Osteocyte (in vitro differentiated cells): Measurements from ENCODE around the gene HLA-DQA1. TPM values are rescaled to one million over a fixed set of nuclear protein-coding genes. Genes with fewer than 3 reads are reported as not detected.
"Not testable (repeated sequence)": the region's sequence is repeated elsewhere in the genome, so short reads cannot be mapped to it uniquely, and the experiment has no call there.

ENCODE experiments used
- DNase-seq: peaks from one replicate; pipeline ENCODE4 v3.0.0; 2021; ENCODE audit warnings: mixed read lengths; ENCODE audit not compliant: unreplicated experiment; ENCODE audit errors: extremely low spot score
- H3K27ac Mint-ChIP-seq: one replicate; pipeline ENCODE4 v1.8.0; 2021; ENCODE audit warnings: mild to moderate bottlenecking, mixed read lengths; ENCODE audit not compliant: unreplicated experiment
- H3K27me3 Mint-ChIP-seq: one replicate; pipeline ENCODE4 v1.8.0; 2021; ENCODE audit warnings: mixed read lengths; ENCODE audit not compliant: unreplicated experiment
- H3K36me3 Mint-ChIP-seq: one replicate; pipeline ENCODE4 v1.8.0; 2021; ENCODE audit warnings: mixed read lengths; ENCODE audit not compliant: unreplicated experiment
- H3K4me1 Mint-ChIP-seq: one replicate; pipeline ENCODE4 v1.8.0; 2021; ENCODE audit warnings: mixed read lengths; ENCODE audit not compliant: unreplicated experiment
- H3K4me3 Mint-ChIP-seq: one replicate; pipeline ENCODE4 v1.8.0; 2021; ENCODE audit warnings: mild to moderate bottlenecking, moderate library complexity, mixed read lengths; ENCODE audit not compliant: unreplicated experiment
- H3K9me3 Mint-ChIP-seq: one replicate; pipeline ENCODE4 v1.8.0; 2021; ENCODE audit warnings: mixed read lengths; ENCODE audit not compliant: unreplicated experiment
- CTCF ChIP-seq: fragments of 200-600 bp; sonication (generic); IDR thresholded peaks from 2 replicates; pipeline ENCODE4 v1.5.0; 2021; ENCODE audit warnings: antibody characterized with exemption, mild to moderate bottlenecking, moderate library complexity
- total RNA-seq: library from RNA; stranded (reverse); gene quantifications from 2 replicates; pipeline ENCODE4 v1.2.1, GENCODE V29; 2021

Gene HLA-DQA1
- total RNA-seq, 1 donor from 2014 or later: not detected

GRCh38 chr6:32639440-32640394, 2.5 kb downstream of the HLA-DQA1 start:
- H3K4me1 Mint-ChIP-seq: no peaks in the 10 kb centered on the region
- TF ChIP-seq CTCF: no peak
- no peak overlapping the region for H3K4me3 Mint-ChIP-seq
- no peak overlapping the region for H3K27ac Mint-ChIP-seq
- H3K36me3 Mint-ChIP-seq: no peaks in the 10 kb centered on the region
- DNase-seq: no peak
- peaks cover 5% of the 10 kb centered on the region for H3K27me3 Mint-ChIP-seq
- no peaks in the 10 kb centered on the region for H3K9me3 Mint-ChIP-seq

- Mint-ChIP-seq H3K4me1 (no peaks in the 10 kb centered on the region), H3K9me3 (no peaks in the 10 kb centered on the region), H3K27ac (no peak overlapping the region), H3K4me3 (no peak overlapping the region), H3K36me3 (no peaks in the 10 kb centered on the region), H3K27me3 (peaks cover 2% of the 10 kb centered on the region)
- DNase-seq: no peak
- TF ChIP-seq CTCF: no peak
These were observed 3.9 kb downstream of the HLA-DQA1 start for GRCh38 chr6:32641122-32641521.

GRCh38 chr6:32641785-32642719, 4.8 kb downstream of the HLA-DQA1 start:
- H3K4me1 Mint-ChIP-seq, H3K4me3 Mint-ChIP-seq, H3K9me3 Mint-ChIP-seq, H3K27me3 Mint-ChIP-seq, H3K27ac Mint-ChIP-seq, DNase-seq, H3K36me3 Mint-ChIP-seq: not testable (repeated sequence)

GRCh38 chr6:32642720-32643106, 5.5 kb downstream of the HLA-DQA1 start:
- Mint-ChIP-seq H3K36me3 (no peaks in the 10 kb centered on the region), H3K4me1 (no peaks in the 10 kb centered on the region), H3K27ac (no peak overlapping the region), H3K27me3 (peaks cover 2% of the 10 kb centered on the region), H3K9me3 (no peaks in the 10 kb centered on the region), H3K4me3 (no peak overlapping the region)
- TF ChIP-seq CTCF: no peak
- no peak for DNase-seq

- TF ChIP-seq CTCF: no peak
- H3K4me3 Mint-ChIP-seq: no peak overlapping the region
- no peaks in the 10 kb centered on the region for H3K36me3 Mint-ChIP-seq
- peaks cover 2% of the 10 kb centered on the region for H3K9me3 Mint-ChIP-seq
- no peak overlapping the region for H3K27ac Mint-ChIP-seq
- H3K4me1 Mint-ChIP-seq: no peaks in the 10 kb centered on the region
- H3K27me3 Mint-ChIP-seq: peaks cover 2% of the 10 kb centered on the region
- DNase-seq: no peak
These were observed 6.7 kb downstream of the HLA-DQA1 start for GRCh38 chr6:32643904-32644303.
